ENCODE data around the gene SCRN1. TPM values are rescaled to one million over a fixed set of nuclear protein-coding genes. Genes with fewer than 3 reads are reported as not detected.

The SCRN1 gene
- total and polyA plus RNA-seq, 2 experiments from 2014 or later, result 15.2 to 66.7 TPM

- TF ChIP-seq ZNF462 (CRISPR knock-in tag; IDR thresholded peaks at IDR 0.05), result no peak
- TF ChIP-seq, protein P1, sequence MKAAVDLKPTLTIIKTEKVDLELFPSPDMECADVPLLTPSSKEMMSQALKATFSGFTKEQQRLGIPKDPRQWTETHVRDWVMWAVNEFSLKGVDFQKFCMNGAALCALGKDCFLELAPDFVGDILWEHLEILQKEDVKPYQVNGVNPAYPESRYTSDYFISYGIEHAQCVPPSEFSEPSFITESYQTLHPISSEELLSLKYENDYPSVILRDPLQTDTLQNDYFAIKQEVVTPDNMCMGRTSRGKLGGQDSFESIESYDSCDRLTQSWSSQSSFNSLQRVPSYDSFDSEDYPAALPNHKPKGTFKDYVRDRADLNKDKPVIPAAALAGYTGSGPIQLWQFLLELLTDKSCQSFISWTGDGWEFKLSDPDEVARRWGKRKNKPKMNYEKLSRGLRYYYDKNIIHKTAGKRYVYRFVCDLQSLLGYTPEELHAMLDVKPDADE (IDR thresholded peaks at IDR 0.05), result no peak
- no peak for TF ChIP-seq POLR2AphosphoS5 (IDR thresholded peaks at IDR 0.05; ENCODE audit: low read depth)
- TF ChIP-seq STAT1 (IDR thresholded peaks at IDR 0.05; ENCODE audit: unreplicated experiment), result no peak
- TF ChIP-seq CREB1 (CRISPR knock-in tag; IDR thresholded peaks at IDR 0.05; ENCODE audit: low read depth), result no peak
- no peak for TF ChIP-seq ZNF114 (CRISPR knock-in tag; IDR thresholded peaks at IDR 0.05)
- no peak for TF ChIP-seq NANOG (IDR thresholded peaks at IDR 0.05; ENCODE audit: borderline replicate concordance)
- TF ChIP-seq JUNB (IDR thresholded peaks at IDR 0.05; ENCODE audit: unreplicated experiment), result no peak
Measured at GRCh38 chr7:29885626-29886025, 104.0 kb downstream of the SCRN1 start (continued).

Data from GM23338 (cell line).